HTERT RPE-1 (cell line): ENCODE data around the gene B4GALNT3.

Source experiments
- in situ Hi-C: fragments of 300-500 bp; cut with MboI; formaldehyde crosslinking; loops from 4 replicates; pipeline ENCODE4 v1.14.3; 2020; ENCODE audit warnings: low sequenced_read_pairs

Gene B4GALNT3

DNA sequence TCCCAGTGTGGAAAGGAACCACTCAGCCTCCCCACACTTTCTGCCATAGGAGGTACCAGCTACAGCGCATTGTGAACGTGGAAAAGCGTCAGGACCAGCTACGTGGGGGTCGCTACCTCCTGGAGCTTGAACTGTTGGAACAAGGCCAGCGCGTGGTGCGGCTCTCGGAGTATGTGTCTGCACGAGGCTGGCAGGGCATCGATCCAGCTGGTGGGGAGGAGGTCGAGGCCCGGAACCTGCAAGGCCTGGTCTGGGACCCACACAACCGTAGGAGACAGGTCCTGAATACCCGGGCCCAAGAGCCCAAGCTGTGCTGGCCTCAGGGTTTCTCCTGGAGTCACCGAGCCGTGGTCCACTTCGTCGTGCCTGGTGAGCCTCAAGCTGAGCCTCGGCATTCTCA is 96.8 kb downstream of the B4GALNT3 start:
- in situ Hi-C loops = no loop called here

- in situ Hi-C loops = no loop called here
Observed at GRCh38 chr12:558580-558979, 98.8 kb downstream of the B4GALNT3 start.

GRCh38 chr12:559208-559905 is 99.6 kb downstream of the B4GALNT3 start:
- in situ Hi-C loops = no loop called here

GRCh38 chr12:559906-560455 is 100.2 kb downstream of the B4GALNT3 start:
- in situ Hi-C loops = no loop called here

GRCh38 chr12:560691-561390 is 101.1 kb downstream of the B4GALNT3 start:
- in situ Hi-C loops = no loop called here

DNA sequence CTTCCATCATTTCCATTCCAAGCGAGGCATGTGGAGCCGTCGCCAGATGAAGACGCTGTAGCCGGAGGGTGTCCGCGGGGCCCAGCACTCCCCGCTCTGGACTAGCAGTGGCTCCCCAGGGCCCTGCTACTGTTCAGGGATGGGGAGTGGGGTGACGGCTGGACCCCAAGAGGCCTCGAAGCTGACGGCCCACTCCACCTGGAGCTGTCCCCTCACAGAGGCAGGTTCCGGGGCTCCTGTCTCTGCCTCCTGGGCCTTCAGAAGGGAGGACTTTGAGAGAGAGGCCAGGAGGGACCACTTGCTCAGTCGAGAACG is 101.6 kb downstream of the B4GALNT3 start:
- in situ Hi-C loops = no loop called here

DNA sequence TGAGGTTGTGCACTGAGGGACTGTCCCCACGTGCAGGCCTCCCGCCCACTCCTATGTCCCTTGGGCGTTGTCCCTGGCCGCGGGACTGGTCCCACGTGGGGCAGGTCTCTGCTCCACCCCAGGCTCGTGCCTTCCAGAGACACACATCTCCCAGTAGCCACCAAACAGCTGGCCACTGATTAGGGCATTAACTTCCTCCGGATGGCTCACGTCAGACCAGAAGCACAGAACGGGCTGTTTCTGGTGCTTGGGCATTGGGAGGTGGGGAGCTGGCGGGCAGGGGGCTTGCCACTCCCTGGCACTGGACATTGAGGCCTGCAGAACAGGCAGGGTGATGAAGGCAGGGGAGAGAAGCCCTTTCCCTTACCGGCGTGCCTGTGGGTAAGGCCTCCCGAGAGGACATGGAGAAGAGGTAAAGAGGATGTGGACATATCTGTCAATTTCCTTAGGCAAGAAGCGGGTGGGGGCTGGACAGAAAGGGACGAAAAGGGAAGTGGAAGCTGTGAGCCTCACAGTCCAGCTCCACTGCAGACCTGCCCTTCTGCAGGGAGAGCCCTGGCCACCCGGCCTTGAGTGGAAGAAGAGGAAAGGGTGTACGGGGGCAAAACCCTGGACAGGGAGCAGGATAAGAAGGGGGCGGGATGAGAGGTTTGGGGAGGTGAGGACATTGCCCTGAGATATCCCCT is 102.3 kb downstream of the B4GALNT3 start:
- in situ Hi-C loops = no loop called here

DNA sequence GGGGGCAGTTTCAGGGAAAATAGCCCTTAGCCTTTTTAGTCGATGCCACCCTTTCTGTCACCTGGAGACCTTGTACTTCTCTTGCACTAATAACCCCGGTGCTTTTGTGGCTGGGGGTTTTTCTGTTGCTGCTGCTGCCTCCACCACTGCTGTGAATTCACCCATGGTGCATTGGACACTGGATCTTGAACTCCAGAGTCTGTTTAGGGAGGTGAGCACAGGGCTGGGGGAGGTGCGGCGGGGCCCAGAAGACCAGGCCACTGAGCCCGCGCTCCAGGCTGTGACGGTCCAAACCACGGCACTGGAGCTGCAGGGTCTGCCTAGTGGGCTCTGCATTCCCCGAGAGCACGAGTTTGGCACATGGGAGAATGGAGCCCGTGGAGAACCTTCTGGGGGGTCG is 102.9 kb downstream of the B4GALNT3 start:
- in situ Hi-C loops = no loop called here

- in situ Hi-C loops = no loop called here
Observed at GRCh38 chr12:563250-563781, 103.6 kb downstream of the B4GALNT3 start.

- in situ Hi-C loops = no loop called here
Observed at GRCh38 chr12:563787-564298, 104.1 kb downstream of the B4GALNT3 start.

DNA sequence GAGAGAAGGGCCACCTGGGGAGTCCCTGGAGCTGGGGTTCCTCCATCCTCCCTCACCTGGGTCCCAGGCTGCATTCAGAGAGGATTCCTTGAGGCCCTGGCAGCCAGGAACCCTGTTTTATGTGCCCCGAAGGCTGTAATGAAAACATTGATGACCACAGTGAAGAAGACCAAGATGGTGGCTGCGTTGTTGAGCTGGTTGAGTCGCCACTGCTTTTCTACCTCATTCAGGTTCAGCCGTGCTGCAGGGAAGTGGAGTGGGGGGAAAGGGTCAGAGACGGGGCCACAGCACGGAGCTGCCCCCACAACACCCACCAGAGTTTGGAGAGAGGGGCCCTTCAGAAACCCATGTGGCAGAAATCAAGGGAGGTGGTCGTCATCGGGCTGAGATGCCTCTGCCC is 105.4 kb downstream of the B4GALNT3 start:
- in situ Hi-C loops = no loop called here

- in situ Hi-C loops = no loop called here
Observed at GRCh38 chr12:565589-566105, 105.9 kb downstream of the B4GALNT3 start.

GRCh38 chr12:568486-568885 is 108.7 kb downstream of the B4GALNT3 start:
- in situ Hi-C loops = no loop called here

DNA sequence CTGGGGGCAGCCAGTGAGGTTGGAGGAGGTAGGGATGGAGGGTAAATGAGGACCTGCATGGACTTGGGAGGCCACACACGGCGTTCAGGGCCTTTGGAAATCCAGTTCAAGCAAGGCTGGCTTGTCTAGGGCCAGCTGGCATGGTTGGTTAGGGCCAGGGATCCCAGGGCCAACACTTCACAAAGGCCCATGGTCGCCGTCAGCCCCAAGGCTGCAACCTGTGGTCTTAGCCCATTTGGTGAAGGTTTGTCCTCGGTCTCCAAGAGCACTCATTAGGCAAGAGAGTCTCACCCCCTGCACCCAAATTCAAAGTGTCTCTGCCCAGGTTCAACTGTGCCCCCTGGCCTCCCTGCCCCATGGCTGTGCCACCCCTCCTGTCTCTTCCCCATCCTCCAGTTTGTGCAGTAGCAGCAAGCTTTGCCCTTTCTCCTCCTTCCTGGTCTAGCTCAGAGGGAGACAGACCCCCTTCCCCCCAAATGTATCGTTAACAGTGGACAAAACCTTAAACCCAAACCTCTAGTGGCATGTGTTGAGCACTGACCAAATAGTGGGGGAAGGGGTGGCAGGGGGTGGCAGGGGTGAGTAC is 109.4 kb downstream of the B4GALNT3 start:
- in situ Hi-C loops = no loop called here

- in situ Hi-C loops = no loop called here
Observed at GRCh38 chr12:569803-570434, 110.2 kb downstream of the B4GALNT3 start.

GRCh38 chr12:570435-570920 is 110.7 kb downstream of the B4GALNT3 start:
- in situ Hi-C loops = no loop called here

DNA sequence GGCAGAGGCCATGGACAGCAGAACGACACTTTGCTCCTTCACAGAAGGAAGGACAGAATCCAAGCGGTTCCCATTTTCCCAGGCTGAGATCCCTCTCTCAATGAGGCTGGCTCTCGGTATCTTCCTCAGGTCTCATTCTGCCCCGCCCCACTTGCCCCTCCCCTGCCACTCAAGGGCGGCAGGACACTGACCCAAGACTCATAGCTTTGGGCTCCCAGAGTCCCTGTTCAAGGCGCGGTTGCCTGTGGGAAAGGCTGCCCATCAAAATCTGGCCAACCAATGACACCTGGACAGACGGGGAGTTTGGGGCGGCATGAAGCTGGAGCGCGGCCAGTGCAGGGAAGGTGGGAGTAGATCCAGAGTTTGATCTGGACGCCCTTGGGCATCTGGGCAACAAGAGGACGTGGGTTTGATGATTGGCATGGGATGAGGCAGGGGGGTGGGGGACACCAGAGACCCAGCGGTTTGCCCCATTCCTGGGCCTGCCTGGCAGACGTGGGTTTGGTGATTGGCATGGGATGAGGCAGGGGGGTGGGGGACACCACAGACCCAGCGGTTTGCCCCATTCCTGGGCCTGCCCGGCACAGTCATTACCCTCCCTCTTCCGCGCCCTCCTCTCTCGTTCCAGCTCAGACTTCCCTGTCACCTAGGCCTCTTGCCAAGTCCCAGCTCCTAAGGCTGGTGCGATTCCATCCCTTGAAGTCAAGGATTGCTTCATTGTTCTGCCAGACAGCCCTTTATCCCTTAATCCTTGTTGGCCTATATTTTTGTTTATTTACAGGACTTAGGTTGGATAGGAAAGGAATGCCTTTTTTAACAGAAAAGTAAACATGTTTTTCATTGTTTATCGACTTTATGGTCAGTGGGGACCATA is 111.4 kb downstream of the B4GALNT3 start:
- in situ Hi-C loops = no loop called here

DNA sequence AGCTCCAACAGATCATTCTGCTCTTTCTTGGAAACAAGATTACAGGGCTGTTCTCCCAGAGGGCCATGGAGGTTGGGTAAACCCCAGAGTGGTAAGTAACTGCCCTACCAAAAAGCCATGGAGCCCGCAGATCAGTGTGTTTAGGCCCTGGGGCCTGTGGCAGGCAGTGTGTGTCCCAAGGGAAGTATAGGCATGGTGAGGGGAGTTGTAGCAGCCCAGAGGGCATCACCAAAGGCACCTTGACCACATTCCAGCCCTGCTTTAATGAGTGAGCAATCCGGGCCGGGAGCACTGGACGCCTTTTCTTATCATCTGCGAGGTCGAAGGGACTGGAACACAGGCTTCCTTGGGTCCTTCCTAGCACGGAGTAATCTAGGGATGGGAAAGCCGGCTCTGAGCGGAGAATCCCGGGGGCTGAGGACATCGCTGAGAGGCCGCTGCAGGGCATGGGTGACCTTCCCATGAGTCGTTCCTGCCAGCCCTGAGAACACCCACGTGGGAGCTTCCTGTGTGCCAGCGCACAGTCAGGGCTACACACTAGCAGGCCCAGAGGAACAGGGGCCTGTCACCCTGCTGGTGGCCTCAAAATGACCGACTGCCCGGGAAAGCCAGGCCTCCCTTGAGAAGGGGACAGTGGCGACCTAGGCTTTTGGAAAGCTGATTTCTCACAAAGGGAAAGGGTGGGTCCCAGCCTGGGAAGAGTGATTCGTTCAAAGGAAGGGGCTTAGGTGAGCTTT is 112.2 kb downstream of the B4GALNT3 start:
- in situ Hi-C loops = no loop called here

DNA sequence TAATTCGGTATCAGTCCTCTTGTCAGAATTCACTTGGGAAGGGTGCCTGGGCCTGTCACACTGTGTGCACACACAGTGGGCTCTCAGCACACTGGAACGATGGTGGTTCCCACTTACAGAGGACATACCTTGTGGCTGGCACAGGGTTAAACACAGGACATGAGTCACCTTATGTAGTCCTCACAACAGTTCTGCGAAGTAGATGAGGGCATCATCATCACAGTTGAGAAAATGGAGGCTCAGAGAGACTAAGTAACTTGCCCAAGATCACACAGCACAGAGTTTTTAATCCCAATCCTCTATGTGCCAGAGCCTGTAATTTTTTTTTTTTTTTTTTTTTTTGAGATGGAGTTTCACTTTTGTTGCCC is 112.8 kb downstream of the B4GALNT3 start:
- in situ Hi-C loops = no loop called here
